ENCODE measurements around the gene RAD52. TPM values are rescaled to one million over a fixed set of nuclear protein-coding genes. Genes with fewer than 3 reads are reported as not detected.

The RAD52 gene
- total RNA-seq, 1 donor = 10.8 TPM

DNA sequence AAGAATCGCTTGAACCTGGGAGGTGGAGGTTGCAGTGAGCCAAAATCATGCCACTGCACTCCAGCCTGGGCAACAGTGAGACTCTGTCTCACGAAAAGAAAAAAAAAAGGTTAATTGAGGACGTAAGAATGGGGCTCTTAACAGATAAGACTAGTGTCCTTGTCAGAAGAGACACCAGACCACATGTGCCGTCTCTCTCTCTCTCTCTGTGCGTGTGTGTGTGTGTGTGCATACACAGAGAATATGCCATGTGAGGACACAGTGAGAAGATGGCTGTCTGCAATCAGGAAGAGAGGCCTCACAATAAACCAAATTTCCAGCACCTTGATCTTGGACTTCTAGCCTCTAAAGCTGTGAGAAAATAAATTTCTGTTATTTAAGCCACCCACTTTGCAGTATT is 29.9 kb upstream of the RAD52 start:
- H3K4me3 ChIP-seq (ENCODE audit: low read depth, low read length) = no peak overlapping the region
- TF ChIP-seq, protein P1, sequence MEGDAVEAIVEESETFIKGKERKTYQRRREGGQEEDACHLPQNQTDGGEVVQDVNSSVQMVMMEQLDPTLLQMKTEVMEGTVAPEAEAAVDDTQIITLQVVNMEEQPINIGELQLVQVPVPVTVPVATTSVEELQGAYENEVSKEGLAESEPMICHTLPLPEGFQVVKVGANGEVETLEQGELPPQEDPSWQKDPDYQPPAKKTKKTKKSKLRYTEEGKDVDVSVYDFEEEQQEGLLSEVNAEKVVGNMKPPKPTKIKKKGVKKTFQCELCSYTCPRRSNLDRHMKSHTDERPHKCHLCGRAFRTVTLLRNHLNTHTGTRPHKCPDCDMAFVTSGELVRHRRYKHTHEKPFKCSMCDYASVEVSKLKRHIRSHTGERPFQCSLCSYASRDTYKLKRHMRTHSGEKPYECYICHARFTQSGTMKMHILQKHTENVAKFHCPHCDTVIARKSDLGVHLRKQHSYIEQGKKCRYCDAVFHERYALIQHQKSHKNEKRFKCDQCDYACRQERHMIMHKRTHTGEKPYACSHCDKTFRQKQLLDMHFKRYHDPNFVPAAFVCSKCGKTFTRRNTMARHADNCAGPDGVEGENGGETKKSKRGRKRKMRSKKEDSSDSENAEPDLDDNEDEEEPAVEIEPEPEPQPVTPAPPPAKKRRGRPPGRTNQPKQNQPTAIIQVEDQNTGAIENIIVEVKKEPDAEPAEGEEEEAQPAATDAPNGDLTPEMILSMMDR (IDR thresholded peaks at IDR 0.05; ENCODE audit: insufficient read depth, low read length) = no peak
- no peak for DNase-seq (ENCODE audit: low read depth)

DNA sequence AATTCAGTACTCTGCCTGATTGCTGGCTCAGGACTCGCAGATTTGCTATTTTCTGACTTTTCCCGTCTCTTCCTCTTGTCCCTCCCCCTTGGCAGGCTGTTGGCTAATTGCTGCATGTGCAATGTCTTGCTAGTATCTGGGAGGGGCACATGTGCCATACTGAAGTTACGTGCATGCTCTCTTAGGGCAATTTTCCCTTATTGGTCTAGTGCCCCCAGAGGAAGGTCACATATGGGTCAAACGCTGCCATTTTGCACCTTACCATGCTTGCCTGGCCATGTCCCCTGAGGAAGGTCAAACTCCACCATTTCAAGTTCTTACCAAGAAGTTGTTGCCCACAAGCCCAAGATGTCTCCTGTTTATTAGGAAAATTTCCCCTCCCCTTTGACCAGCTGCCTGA is 27.7 kb upstream of the RAD52 start:
- TF ChIP-seq, protein P1 (IDR thresholded peaks at IDR 0.05; ENCODE audit: insufficient read depth, low read length) = no peak
- no peak for DNase-seq (ENCODE audit: low read depth)
- H3K4me3 ChIP-seq (ENCODE audit: low read depth, low read length) = no peak overlapping the region

DNA sequence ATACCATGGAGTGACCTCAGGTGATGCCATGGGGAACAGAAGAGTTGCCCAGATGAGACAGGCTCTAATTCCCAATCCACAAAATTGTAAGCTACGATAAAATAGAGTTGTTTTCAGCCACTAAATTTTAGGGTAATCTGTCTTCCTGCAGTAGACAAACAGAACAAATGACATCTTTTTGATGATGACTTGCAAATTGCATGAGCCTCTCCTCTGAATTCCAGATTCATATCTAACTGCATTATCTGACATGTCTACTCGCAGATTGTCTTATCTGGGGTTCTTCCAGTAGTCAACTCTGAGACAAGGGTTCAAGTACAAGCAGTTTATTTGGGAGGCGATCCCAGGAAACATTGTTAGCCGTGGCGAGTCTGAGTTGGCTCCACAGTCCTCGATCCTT is 27.1 kb upstream of the RAD52 start:
- H3K4me3 ChIP-seq (ENCODE audit: low read depth, low read length) = no peak overlapping the region
- no peak for DNase-seq (ENCODE audit: low read depth)
- TF ChIP-seq, protein P1 (IDR thresholded peaks at IDR 0.05; ENCODE audit: insufficient read depth, low read length) = no peak

DNA sequence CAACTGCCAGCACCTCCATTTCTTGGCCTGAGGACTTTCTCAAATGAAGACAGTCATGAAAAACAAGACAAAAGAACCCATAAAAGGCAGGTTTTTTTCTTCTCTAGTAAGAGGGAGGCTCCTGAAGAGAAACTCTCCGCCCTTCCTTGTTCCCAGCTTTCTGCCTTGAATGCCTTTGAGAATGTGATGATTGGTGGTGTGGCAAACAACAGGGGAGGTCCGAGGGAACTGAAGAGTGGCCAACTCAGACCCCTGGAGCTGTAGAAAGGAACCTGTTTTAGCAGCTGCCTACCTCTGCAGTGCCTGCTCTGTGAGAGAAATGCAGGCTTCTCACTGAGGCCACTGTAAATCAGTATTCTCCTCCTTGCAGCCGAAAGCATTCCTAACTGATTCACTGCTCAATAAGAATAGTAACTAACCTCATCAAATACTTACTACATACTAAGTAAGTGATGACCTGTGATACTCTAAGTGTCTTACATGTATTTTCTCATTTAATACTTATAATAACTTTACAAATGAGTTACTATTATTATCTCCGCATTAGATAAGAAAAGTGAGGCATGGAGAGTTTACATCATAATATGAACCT is 24.9 kb upstream of the RAD52 start:
- TF ChIP-seq, protein P1 (IDR thresholded peaks at IDR 0.05; ENCODE audit: insufficient read depth, low read length) = no peak
- DNase-seq (ENCODE audit: low read depth) = no peak
- H3K4me3 ChIP-seq (ENCODE audit: low read depth, low read length) = no peak overlapping the region

GRCh38 chr12:971991-972390 is 22.5 kb upstream of the RAD52 start:
- H3K4me3 ChIP-seq (ENCODE audit: low read depth, low read length) = no peak overlapping the region
- TF ChIP-seq, protein P1 (IDR thresholded peaks at IDR 0.05; ENCODE audit: insufficient read depth, low read length) = no peak
- DNase-seq (ENCODE audit: low read depth) = no peak

- TF ChIP-seq, protein P1 (IDR thresholded peaks at IDR 0.05; ENCODE audit: insufficient read depth, low read length) = no peak
- no peak for DNase-seq (ENCODE audit: low read depth)
- no peak overlapping the region for H3K4me3 ChIP-seq (ENCODE audit: low read depth, low read length)
Measured at GRCh38 chr12:969821-970220, 20.3 kb upstream of the RAD52 start.

DNA sequence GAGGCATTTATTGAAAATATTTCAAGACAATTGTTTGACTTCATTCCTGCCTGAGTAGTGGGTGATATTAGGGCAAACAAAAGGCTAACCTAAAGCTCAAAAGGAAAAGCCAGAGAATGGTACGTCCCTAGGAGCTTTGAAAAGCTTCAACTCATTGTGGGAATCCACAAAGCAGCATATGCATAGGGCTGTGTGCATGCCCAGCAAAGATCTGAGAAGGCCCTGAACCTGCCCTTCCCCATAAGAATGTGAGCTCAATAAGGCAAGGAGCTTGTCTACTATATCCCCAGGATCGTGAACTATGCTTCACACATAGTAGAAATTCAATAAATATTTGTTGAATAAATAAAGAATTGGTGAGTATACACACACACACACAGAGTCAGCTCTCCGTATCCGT is 19.1 kb upstream of the RAD52 start:
- no peak for DNase-seq (ENCODE audit: low read depth)
- TF ChIP-seq, protein P1 (IDR thresholded peaks at IDR 0.05; ENCODE audit: insufficient read depth, low read length) = no peak

More for the DNA sequence above, 19.1 kb upstream of the RAD52 start:
- no peak overlapping the region for H3K4me3 ChIP-seq (ENCODE audit: low read depth, low read length)
